ENCODE data around the gene HLA-DOA.

HLA-DOA gene

DNA sequence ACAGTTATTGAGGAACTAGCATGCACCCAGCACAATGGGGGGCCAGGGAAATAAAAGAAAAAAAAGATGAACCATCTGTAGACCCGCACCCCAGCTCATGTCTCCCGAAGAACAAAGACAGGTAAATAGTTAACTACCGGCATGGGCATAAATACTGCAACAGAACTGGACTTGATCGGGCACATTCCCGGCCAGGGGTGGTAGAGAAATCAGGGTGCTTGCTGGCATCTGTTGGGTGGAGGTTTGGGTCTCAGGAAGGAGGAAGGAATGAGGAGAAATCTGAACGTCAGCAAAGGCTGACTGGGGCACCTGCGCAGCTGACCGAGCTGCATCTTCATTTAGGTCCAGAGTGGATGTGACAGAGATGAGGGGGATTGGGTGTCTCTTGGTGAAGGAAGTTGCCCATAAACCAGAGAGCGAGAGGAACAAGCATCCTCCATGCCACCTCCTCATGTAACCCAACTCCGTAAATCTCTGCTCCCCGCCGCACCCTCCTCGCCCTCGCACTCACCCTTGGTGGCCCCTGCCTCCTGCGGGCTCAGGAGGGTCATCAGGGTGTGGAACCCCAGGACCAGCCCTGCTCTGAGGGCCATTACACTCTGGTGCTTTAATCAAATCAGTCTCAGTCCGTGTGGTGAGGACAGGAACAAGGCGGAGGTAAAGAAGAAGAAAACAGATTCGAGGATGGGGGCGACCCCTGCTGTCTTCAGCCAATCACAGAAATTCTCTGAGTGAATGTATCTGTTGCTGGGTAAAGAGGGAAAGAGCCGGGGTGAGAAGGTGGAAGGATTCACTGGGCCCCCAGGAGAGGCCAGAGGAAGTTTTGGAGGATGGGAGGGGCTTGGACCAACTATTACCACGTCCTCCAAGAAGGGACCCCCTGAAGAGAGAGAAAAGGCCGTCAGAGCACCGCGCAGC, at the start of gene HLA-DOA:
TSS of gene HLA-DOA (minus strand) at position 648 of the 918 bp plus-strand sequence.
- peak; percentile 43 for DNase-seq (ENCODE audit: insufficient read length, low spot score)
- FAIRE-seq, result no peak

DNA sequence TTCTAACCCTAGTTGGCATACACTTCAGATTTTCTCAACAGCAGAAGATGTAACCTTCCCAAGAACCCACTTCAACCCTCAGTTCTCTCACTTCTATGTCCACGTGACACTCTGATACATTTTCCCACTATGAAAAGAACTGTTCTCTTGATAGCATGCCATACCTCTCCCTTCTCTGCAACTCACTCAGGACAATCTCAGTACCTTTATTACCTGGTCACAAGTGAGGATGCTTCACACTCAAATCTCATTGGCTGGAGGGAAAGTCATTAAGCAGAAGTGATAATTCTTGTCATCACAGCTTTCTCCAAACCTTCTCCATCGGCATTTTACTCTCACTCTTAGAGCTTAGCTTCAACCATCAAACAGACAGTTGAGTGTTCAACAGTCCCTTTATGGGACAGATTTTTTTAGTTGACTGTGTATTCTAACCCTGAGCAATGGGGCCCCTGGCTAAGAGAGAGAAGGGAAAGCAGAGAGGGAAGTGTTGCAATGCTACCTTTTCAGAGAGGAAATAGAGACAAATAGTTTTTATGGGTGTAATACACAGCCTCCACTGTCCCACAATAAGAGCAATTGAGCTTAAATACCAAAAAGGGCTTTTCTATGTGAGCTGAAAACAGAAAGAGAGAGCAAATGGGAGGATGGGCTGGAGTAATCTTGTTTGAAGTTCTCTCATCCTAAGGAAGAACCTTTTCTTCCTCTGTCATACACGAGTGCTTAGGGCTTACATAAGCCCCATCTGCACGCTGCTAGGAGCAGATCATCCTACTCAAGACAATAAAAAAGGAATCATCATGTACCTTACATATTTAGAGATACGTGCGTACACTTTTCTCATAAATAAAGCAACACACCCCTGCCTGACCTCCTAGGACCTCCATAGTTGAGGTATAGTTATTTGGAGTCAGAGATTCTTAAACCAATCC, 48.1 kb upstream of the HLA-DOA start:
- DNase-seq (ENCODE audit: insufficient read length, low spot score) (no peak), FAIRE-seq (no peak)

DNA sequence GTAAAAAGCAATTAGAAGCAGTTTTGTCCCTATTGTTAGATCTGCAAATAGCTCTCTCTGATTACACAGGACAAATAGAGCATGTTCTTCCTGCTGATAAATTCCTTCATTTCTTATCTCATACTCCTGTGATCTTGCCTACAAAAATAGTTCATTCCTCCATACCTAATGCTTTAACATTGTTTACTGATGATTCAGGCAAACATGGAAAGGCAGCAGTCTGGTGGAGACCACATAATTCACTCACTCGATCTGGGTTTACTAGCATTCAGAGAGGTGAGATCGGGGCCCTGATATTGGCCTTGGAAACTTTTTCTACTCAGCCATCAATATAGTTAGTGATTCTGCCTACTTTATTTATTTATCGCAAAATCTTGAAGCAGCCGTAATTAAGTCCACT, 43.8 kb upstream of the HLA-DOA start:
- no peak for FAIRE-seq
- no peak for DNase-seq (ENCODE audit: insufficient read length, low spot score)

DNA sequence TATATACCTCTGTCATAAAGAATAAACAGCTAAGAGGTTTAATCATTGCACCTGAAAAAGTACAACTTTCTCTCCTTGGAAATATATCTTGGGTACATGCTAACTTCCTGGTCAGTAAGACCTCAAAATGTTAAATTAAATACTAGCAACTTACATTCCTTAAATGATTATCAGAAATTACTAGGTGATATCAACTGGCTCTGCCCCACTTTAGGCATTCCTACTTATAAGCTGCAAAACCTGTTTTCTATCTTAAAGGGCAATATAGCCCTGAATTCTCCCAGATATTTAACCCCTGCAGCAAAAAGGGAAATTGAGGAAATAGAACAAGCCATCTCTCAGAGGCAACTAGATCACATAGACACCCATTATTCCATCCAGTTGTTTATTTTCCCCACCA, 43.2 kb upstream of the HLA-DOA start:
- FAIRE-seq (no peak), DNase-seq (ENCODE audit: insufficient read length, low spot score) (no peak)

DNA sequence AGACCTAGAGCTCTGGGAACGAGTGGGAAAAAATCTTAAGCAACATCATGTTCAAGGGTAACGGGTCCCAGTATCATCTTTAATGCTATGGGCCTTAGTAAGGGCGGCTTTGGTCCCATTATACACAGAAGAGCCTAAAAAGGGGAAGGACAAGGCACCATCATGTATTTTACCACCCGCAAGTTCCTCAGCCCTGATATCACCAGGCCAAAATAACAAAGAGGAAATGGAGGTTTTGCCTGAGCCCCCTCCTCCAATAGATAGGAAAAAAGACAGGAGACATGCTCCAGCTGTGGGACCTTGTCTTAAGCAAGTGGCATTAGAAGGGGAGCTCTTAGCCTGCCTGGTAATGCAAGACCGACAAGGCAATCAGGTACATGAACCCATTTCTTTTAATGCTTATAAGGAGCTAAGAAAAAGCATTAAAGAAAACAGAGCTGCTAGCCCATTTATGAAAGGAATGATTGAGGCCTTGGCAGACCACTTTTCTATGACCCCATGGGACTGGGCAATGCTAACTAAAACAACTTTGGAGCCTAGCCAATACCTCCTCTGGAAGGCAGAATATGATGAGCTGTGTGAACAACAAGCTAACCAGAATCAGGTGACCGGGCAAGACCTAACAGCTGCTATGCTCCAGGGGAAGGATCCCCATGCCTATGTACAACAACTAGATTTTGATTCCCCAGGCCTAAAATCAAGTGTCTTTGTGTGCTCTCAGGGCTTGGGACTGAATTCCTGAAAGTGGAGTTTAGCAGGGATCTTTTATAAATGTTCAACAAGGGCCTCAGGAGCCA, 40.8 kb upstream of the HLA-DOA start:
- FAIRE-seq (no peak), DNase-seq (ENCODE audit: insufficient read length, low spot score) (no peak)

DNA sequence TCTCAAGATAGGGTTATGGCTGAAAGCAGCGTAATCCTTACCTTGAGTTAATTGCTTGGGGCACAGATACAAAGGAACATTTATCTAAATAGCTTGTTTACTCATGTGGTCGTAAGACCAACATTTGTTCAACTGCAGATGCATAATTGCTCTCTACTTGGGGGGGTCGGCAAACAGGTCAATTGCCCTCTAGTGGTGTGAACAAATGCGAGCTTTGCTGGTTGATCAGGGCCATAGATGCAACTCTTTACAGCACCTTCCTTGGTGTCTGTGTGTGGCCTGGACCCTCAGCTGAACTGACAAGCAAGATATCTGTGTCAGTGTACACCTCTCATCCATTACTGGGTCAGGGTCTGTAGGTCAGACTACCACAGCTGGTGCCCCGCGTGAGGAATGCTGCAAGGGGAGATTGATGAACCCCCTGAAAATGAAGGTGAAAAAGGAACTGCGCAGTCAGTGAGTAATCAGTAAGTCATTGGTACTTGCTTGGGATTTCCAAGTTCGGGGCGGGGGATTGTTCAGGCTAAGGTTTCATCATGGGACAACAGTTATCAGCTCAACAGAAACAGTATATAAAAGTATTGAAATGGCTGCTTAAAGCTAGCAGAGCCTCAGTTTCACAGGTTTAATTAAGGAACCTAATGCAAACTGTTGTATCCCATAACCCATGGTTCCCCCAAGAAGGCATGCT, 40.1 kb upstream of the HLA-DOA start:
- FAIRE-seq (peak; percentile 31), DNase-seq (ENCODE audit: insufficient read length, low spot score) (no peak)

DNA sequence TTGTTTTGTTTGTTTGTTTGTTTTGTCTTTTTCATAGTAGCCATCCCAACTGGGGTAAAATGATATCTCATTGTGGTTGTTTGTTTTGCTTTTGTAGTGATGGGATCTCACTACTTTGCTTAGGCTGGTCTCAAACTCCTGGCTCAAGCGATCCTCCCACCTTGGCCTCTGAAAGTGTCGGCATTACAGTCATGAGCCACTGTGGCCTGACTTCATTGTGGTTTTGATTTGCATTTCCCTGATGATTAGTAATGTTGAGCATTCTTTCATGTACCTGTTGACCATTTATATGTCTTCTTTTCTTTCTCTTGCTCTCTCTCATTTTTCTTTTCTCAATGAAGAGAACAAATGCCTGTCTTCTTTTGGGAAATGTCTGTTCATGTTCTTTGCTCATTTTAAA, 30.8 kb upstream of the HLA-DOA start:
- no peak for FAIRE-seq
- no peak for DNase-seq (ENCODE audit: insufficient read length, low spot score)

DNA sequence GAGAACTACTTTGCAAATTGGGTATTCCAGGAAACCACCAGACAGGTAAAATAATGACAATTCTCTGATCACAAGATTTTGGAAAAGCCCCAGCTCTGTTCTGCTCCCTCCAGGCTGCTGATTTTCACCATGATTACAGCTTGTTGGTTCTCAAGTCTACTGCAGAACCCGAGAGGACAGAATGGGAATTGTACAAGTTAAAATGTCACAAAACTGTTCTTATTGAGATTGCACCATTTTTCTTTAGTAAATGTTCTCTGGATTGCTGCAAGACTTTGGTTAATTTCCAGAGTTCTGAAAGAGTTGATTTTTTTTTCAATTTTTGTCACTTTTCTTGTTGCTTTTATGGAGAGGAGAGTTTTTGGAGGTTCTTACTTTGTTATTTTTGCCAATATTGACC, 27.1 kb upstream of the HLA-DOA start:
- DNase-seq (ENCODE audit: insufficient read length, low spot score) (no peak), FAIRE-seq (no peak)

DNA sequence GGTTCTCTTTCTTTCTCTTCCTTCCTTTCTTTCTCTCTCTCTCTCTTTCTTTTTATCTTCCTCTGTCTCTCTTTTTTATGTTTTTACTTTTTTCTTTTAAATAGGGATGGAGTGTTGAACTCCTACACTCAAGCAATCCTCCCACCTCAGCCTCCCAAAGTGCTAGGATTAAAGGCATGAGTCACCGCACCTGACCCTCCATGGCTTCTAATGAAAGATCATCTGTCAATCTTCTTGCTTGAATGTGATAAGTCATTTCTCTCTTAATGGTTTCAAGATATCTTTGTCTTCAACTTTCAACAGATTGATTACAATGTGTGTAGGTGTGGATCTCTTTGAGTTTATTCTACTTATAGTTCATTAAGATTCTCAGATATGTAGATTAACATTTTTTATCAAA, 25.2 kb upstream of the HLA-DOA start:
- FAIRE-seq (no peak), DNase-seq (ENCODE audit: insufficient read length, low spot score) (no peak)

DNA sequence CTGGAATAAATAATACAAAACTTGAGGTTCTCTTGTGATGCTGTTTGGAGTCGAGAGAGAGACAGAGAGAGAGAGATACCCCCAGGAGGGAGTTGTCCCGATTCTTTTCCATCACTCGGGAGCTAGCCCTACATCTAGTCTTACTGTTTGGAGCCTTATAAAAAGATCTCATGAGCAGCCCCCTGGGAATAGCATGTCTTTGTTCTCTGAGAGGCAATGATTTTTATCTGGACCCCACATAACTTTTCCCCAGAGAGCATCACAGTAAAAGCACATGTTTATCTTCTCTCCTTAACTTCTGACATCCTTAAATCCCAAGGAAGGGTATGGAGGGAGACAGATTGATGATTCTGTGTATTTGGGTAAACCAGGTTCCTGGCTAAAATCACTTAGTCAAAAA, 20.9 kb upstream of the HLA-DOA start:
- no peak for FAIRE-seq
- no peak for DNase-seq (ENCODE audit: insufficient read length, low spot score)

DNA sequence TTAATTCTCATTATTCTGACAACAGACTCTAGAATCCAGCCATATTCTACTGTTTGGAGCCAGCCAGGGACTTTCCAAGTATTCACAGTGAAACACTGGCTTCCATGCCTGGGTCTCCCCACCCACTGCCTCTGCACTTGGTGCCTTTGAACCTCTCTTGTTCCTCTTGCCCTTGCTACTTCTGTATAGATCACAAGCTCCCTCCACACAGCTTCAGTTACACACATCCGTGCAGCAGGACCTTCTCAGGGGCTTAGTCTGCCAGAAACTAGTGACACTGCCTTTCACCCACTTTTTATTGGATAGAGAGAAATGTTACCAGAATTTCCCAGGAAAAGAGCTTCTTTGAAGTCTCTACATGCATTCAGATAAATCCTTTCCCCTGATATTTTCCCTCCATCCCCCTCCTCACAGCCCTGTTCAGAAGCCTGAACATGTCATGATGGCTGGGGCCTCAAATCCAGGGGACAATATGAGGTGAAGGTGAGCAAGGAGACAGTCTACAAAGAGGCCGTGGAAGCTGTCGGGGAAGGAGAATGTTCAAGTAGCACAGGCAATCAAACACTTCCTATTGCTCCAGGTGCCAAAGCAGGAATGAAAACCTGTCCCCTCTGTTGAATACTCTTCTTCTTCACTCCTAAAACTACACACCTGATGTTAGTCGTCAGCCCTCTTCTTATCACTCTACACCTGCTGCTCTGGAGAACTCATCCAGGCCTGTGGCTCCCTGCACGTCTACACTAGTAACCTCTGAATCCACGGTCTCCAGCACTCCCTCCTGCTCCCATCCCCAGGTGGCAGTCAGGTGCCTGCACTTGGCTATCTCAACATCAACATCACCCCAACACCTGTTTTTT, 20.2 kb upstream of the HLA-DOA start:
- FAIRE-seq (no peak), DNase-seq (ENCODE audit: insufficient read length, low spot score) (no peak)

DNA sequence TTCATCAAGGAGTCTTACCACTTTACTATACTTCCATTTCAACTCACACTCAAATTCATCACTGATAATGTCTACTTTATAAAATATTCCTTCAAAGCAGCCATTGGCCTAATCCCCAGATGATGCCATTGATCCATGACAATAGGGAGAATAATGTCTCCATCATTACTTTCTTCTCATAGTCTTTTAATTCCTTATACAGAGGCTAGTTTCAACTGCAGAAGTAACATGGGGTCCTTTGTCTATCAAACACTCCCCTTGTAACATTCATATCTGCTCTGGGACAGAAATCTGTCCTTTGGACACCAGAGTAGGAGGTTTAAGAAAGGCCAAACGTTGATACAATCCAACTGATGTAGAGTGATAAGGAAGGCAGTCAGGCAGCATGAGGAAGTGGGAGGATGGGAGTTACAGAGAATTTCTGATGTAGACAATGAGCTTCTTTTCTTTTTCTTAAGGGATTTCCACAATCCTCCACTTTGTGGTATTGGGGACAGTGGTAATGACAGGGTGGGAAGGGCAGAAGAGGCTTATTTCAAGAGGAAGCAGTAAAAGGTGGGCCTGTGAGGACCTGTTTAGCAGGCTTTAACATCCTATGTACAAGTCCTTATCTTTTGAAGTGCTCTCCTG, 18.9 kb upstream of the HLA-DOA start:
- DNase-seq (ENCODE audit: insufficient read length, low spot score) (no peak), FAIRE-seq (no peak)

DNA sequence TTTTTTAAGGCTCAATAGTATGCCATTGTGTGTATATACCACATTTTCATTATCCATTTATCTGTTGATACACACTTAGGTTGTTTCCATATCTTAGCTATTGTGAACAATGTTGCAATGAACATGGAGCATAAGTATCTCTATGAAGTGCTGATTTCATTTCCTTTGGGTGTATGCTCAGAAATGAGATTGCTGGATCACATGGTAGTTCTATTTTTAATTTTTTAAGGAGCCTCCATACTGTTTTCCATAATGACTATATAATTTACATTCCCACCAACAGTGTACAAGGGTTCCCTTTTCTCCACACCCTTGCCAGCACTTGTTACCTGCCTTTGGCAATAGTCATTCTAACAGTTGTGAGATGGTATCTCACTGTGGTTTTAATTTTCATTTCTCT, 15.1 kb upstream of the HLA-DOA start:
- no peak for FAIRE-seq
- no peak for DNase-seq (ENCODE audit: insufficient read length, low spot score)

DNA sequence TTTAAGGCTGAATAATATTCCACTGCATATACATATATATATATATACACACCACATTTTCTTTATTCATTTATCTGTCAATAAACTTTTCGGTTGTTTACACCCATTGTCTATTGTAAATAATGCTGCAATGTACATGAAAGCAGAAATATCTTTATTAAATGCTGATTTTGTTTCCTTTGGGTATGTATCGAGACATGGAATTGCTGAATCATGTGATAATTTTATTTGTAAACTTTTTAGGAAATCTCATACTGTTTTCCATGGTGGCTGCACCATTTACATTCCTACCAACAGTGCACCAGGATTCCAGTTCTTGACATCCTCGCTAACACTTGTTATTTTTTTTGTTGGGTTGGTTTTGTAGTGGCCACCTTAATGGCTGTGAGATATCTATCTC, 14.1 kb upstream of the HLA-DOA start:
- FAIRE-seq, result no peak

DNA sequence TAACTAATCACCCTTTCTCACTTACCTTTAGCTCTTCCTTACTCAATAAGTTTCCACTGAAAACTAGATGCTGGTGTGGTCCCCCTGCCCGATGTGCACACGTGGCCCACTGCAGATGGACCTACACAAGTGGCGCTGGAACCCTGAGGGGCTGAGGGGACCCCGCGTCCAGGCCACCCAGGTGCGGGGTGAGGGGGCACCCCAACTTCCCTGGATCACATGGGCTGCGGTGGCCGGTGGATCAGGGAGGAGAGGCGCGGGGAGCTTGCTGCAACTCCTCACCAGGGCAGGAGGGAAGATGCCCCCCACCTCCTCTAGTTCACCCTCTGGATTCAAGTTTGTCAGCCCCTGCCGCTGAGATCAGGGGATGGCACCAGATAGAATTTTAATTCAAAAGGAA, 12.5 kb upstream of the HLA-DOA start:
- DNase-seq (ENCODE audit: insufficient read length, low spot score), result no peak
- FAIRE-seq, result no peak

More for the DNA sequence above, 14.1 kb upstream of the HLA-DOA start:
- no peak for DNase-seq (ENCODE audit: insufficient read length, low spot score)

DNA sequence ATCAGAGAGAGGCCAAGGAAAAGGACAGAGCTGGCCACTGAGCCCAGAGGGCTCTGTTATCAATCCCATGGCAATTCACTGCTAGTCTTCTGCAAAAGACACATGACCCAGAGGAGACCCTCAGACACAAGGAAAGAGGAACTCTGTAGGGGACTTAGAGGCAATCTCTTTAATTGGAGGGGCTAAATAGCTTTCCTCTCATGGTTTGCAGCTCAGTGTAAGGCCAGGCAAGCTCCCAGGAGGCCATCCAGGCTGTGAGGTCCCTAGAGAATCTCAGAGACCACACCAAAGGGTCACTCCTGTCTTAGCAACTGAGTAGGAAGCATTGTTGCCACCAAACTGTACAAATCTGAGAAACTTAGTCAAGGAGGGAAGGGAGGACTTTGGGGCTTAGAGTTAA, 10.0 kb upstream of the HLA-DOA start:
- DNase-seq (ENCODE audit: insufficient read length, low spot score), result no peak
- FAIRE-seq, result no peak

DNA sequence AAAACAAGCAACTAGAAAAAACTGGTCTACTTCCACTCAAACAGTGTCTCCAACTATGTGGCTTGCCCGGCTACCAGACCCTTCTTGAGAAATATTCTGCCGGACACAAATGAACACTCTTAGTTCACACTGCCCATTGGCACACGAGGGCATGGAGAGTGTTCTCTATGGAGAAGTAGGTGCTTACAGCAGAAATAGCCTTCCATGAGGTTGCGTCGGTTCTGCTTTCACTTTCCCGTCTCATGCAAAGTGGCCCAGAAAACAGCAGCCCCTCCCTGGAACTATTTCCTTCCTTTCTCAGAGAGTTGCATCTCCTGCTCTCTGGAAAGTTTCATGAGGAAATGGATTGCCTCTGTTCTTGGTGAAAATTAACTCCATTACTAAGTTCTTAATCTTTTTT, 9.5 kb upstream of the HLA-DOA start:
- FAIRE-seq (no peak), DNase-seq (ENCODE audit: insufficient read length, low spot score) (no peak)

DNA sequence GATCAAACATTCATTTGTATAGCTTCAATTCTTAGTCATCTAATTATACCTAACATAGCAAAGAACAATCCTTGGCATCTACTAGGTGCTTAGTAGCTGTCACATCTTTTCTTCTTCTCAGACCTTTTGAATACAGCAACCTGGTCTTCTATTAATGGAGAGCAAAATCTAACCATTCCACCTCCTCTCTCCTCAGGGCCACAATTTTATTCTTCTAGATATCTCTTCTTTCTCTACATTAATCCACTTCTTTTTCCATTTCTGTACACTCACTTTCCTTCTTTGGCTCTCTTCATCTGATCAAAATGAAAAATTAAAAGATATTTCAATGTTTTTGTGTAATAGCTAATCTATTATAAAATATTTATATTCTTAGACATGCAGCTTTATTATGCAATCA, 9.0 kb upstream of the HLA-DOA start:
- no peak for DNase-seq (ENCODE audit: insufficient read length, low spot score)
- no peak for FAIRE-seq
